ENCODE data around the gene CHAF1B.

DNA sequence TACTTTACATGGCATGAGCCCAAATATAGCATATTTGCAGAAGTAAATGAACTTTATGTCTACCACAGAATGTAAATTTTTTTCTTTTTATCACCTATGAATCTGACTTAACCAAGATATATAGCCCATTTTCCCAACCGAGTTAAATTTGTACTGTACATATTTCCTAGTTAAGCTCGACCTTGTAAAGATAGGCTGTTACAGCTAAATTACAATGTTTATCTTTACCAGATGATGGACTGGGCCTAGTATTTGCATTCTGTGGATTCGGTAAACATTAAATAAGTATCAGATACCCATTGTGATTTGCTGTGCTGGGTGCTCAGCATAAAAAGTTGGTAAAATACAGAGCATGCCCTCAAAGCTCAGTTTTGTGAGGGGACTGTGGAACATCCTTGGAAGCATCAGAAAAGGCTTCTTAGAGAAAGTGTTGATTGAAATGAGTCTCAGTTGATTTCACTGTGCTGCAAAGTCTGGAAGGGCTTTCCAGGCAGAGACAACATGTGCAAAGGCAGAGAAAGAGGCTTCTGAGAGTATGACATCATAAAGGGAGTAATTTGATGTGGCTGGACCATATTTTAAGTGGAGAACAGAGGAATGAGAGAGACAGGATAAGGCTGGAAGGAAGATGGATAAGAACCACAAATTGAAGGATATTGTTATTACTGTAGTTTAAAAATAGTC, 37.8 kb upstream of the CHAF1B start:
- TF ChIP-seq, protein P1, sequence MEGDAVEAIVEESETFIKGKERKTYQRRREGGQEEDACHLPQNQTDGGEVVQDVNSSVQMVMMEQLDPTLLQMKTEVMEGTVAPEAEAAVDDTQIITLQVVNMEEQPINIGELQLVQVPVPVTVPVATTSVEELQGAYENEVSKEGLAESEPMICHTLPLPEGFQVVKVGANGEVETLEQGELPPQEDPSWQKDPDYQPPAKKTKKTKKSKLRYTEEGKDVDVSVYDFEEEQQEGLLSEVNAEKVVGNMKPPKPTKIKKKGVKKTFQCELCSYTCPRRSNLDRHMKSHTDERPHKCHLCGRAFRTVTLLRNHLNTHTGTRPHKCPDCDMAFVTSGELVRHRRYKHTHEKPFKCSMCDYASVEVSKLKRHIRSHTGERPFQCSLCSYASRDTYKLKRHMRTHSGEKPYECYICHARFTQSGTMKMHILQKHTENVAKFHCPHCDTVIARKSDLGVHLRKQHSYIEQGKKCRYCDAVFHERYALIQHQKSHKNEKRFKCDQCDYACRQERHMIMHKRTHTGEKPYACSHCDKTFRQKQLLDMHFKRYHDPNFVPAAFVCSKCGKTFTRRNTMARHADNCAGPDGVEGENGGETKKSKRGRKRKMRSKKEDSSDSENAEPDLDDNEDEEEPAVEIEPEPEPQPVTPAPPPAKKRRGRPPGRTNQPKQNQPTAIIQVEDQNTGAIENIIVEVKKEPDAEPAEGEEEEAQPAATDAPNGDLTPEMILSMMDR (IDR thresholded peaks at IDR 0.05): no peak
- TF ChIP-seq EP300 (IDR thresholded peaks at IDR 0.05) (no peak), POLR2A (IDR thresholded peaks at IDR 0.05) (no peak)

All from ovary (tissue), 3 donors.